IPS-18a (cell line): ENCODE data around the gene PUM2.

ENCODE experiments used
- H3K27ac ChIP-seq: one replicate; pipeline ENCODE4 v1.5.1; 2013; ENCODE audit warnings: low read length
- H3K27me3 ChIP-seq: one replicate; pipeline ENCODE4 v1.6.1; 2013; ENCODE audit warnings: mild to moderate bottlenecking, low read length; ENCODE audit not compliant: control insufficient read depth, insufficient read depth
- H3K36me3 ChIP-seq: one replicate; pipeline ENCODE4 v1.6.1; 2013; ENCODE audit warnings: low read depth, low read length; ENCODE audit not compliant: control insufficient read depth
- H3K4me1 ChIP-seq: one replicate; pipeline ENCODE4 v1.6.1; 2013; ENCODE audit warnings: low read depth, low read length; ENCODE audit not compliant: control insufficient read depth
- H3K4me3 ChIP-seq: one replicate; pipeline ENCODE4 v1.5.1; 2013; ENCODE audit warnings: low read length
- H3K9ac ChIP-seq: one replicate; pipeline ENCODE4 v1.6.1; 2013; ENCODE audit warnings: mild to moderate bottlenecking, low read length, moderate library complexity
- H3K9me3 ChIP-seq: one replicate; pipeline ENCODE4 v1.6.1; 2013; ENCODE audit warnings: low read depth, low read length; ENCODE audit not compliant: control insufficient read depth

PUM2 gene

GRCh38 chr2:20350753-20351554, at the start of gene PUM2:
Gene PUM2 (minus strand): TSS chr2:20350844. CDS start chr2:20327360, 23,484 bp downstream.
- Histone ChIP-seq H3K36me3 (no peaks in the 10 kb centered on the region), H3K4me3 (peak within 1 kb of the TSS; percentile 99), H3K27ac (peak within 1 kb of the TSS; percentile 90), H3K9ac (peak within 1 kb of the TSS; percentile 98), H3K9me3 (no peaks in the 10 kb centered on the region), H3K27me3 (no peaks in the 10 kb centered on the region), H3K4me1 (peaks cover 36% of the 10 kb centered on the region)

DNA sequence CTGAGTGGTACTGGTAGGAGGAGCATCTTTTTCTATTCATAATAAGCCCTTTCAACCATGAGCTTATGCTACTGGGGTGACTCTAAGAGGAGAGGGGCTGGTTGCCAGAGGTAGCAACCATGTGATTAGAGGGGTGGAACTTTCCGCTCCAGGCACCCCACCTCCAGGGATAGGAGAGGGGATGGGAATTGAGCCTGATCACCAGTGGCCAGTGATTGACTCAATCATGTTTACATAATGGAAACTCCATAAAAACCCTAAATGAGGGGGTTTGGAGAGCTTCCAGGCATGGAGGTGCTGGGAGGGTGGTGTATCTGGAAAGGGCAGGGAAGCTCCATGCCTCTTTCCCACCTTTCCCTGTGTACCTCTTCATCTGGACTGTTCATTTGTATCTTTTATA, 49.7 kb upstream of the PUM2 start:
- Histone ChIP-seq H3K4me1 (no peaks in the 10 kb centered on the region), H3K9ac (no peak overlapping the region), H3K4me3 (no peak overlapping the region), H3K27ac (no peak overlapping the region), H3K9me3 (no peaks in the 10 kb centered on the region), H3K27me3 (no peaks in the 10 kb centered on the region), H3K36me3 (no peaks in the 10 kb centered on the region)

DNA sequence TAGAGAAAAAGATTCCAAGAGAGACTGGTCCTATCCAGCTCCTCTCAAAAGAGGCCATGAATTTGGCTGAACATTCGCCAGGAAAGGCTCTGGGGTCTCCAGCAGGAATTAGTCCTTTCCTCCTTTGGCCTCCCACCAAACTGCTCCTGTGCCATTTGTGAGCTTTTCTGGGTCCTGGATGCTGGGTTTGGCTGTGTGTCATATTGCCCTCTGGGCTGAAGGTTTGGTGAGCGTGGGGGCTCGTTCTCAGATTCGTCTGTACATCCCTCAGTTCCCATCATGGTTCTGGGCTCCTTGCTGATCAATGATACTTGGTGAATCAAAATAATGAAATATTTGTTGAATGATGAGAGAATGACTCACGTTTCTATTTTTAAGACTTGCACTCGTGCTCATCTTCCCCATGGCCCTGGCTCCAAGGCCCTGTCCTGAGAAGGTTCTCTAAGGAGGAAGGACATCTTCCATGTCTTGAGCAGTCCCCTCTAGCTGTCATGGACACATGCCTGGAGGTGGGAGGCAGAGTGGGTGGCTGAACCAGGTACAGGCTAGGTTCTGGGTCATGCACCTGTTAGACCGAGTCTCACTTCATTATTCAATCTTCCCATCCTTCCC, 48.4 kb upstream of the PUM2 start:
- no peak overlapping the region for H3K9ac ChIP-seq
- no peaks in the 10 kb centered on the region for H3K27me3 ChIP-seq
- no peaks in the 10 kb centered on the region for H3K4me1 ChIP-seq
- H3K9me3 ChIP-seq = no peaks in the 10 kb centered on the region
- H3K36me3 ChIP-seq = no peaks in the 10 kb centered on the region
- H3K4me3 ChIP-seq = no peak overlapping the region
- no peak overlapping the region for H3K27ac ChIP-seq

GRCh38 chr2:20397811-20398447, 47.3 kb upstream of the PUM2 start:
- Histone ChIP-seq H3K9ac (no peak overlapping the region), H3K4me3 (no peak overlapping the region), H3K9me3 (no peaks in the 10 kb centered on the region)

DNA sequence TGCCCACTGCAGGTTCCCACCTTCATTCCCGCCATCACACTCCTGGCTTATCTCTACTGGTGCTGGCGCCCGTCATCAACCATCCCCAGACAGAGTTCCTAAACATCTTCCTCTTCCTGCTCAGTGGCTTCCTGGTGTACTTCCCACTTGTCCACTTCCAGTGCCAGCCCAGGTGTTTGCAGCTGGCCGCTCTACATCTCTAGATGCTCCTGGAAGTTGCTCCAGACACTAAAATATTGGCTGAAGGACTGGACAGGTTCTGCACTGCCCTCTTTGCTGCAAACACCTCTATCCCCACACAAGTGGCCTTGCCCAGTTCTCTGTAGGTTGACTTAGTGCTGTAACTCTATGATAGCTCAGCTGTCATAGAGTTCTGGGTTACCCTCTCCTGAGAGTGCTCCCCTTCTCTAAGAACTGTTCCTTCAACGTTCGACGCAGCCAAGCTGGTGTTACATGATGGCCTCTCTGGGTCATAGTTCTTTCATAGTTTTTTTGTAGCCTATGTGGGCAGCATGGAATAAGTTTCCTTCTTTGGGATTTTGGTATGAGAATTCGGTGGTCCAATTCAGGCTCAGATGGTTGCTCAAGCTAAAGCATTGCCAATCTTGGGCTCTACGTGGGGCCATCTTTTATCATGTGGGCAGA, 45.8 kb upstream of the PUM2 start:
- Histone ChIP-seq H3K9me3 (no peaks in the 10 kb centered on the region), H3K4me1 (no peaks in the 10 kb centered on the region), H3K27me3 (no peaks in the 10 kb centered on the region), H3K36me3 (no peaks in the 10 kb centered on the region), H3K4me3 (no peak overlapping the region), H3K27ac (no peak overlapping the region), H3K9ac (no peak overlapping the region)

More at GRCh38 chr2:20397811-20398447, 47.3 kb upstream of the PUM2 start:
- Histone ChIP-seq H3K4me1 (no peaks in the 10 kb centered on the region), H3K27ac (no peak overlapping the region), H3K27me3 (no peaks in the 10 kb centered on the region), H3K36me3 (no peaks in the 10 kb centered on the region)

- Histone ChIP-seq H3K4me3 (no peak overlapping the region), H3K36me3 (no peaks in the 10 kb centered on the region), H3K9me3 (no peaks in the 10 kb centered on the region), H3K9ac (no peak overlapping the region), H3K4me1 (no peaks in the 10 kb centered on the region), H3K27me3 (no peaks in the 10 kb centered on the region), H3K27ac (no peak overlapping the region)
Measured at GRCh38 chr2:20393986-20394385, 43.3 kb upstream of the PUM2 start.

GRCh38 chr2:20391951-20392699, 41.5 kb upstream of the PUM2 start:
- H3K27ac ChIP-seq = no peak overlapping the region
- H3K36me3 ChIP-seq = no peaks in the 10 kb centered on the region
- H3K9ac ChIP-seq = no peak overlapping the region
- H3K4me1 ChIP-seq = no peaks in the 10 kb centered on the region
- H3K9me3 ChIP-seq = no peaks in the 10 kb centered on the region
- H3K27me3 ChIP-seq = no peaks in the 10 kb centered on the region
- H3K4me3 ChIP-seq = no peak overlapping the region

GRCh38 chr2:20390524-20391123, 40.0 kb upstream of the PUM2 start:
- Histone ChIP-seq H3K27ac (no peak overlapping the region), H3K4me1 (no peaks in the 10 kb centered on the region), H3K4me3 (no peak overlapping the region), H3K27me3 (no peaks in the 10 kb centered on the region), H3K9me3 (no peaks in the 10 kb centered on the region), H3K36me3 (no peaks in the 10 kb centered on the region), H3K9ac (no peak overlapping the region)

DNA sequence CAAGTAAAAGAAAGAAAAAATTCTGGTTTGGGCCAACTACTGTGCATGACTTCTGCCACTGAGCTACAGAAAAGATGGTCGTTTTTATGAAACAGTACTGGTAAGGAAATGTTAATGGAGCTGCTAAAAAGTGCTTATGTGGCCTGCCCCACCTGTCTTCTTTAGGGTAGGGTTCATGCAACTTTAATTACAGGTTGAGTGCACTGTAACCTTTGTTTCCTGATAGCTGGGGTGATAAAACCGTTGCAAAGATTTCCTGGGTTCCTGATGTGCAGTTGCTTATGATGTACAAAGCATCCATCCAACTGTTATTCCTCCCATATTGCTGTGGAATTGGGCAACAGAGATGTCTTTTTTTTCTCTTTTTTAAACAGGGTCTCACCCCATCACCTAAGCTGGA, 34.3 kb upstream of the PUM2 start:
- H3K4me3 ChIP-seq = no peak overlapping the region
- H3K36me3 ChIP-seq = no peaks in the 10 kb centered on the region
- no peaks in the 10 kb centered on the region for H3K9me3 ChIP-seq
- no peak overlapping the region for H3K27ac ChIP-seq
- no peaks in the 10 kb centered on the region for H3K27me3 ChIP-seq
- H3K4me1 ChIP-seq = peaks cover 7% of the 10 kb centered on the region
- no peak overlapping the region for H3K9ac ChIP-seq

- no peak overlapping the region for H3K9ac ChIP-seq
- no peaks in the 10 kb centered on the region for H3K27me3 ChIP-seq
- no peaks in the 10 kb centered on the region for H3K9me3 ChIP-seq
- peaks cover 7% of the 10 kb centered on the region for H3K4me1 ChIP-seq
- H3K4me3 ChIP-seq = no peak overlapping the region
- H3K36me3 ChIP-seq = no peaks in the 10 kb centered on the region
- H3K27ac ChIP-seq = no peak overlapping the region
Measured at GRCh38 chr2:20382965-20383810, 32.5 kb upstream of the PUM2 start.
